Activated CD8-positive, alpha-beta memory T cell treated with anti-CD3 and anti-CD28 coated beads for 36 hours (primary cell): ENCODE results near the gene GRID1. TPM values are rescaled to one million over a fixed set of nuclear protein-coding genes. Genes with fewer than 3 reads are reported as not detected.

Experiments
- CTCF ChIA-PET: fragments of 350-600 bp; sonication (Branson Sonifier 250); formaldehyde crosslinking; loops from one replicate; lab custom pipeline; 2021; ENCODE audit warnings: antibody characterized with exemption; lab: Charles Lee
- POLR2A ChIA-PET: fragments of 350-600 bp; sonication (Branson Sonifier 250); formaldehyde crosslinking; loops from one replicate; lab custom pipeline; 2021; ENCODE audit warnings: antibody characterized with exemption; lab: Charles Lee
- total RNA-seq, 2 experiments: library from RNA; stranded (reverse); gene quantifications; one replicate each; pipeline ENCODE4 v1.2.3, GENCODE V29; 2021

The GRID1 gene
- total RNA-seq, 2 experiments from 2014 or later: not detected

DNA sequence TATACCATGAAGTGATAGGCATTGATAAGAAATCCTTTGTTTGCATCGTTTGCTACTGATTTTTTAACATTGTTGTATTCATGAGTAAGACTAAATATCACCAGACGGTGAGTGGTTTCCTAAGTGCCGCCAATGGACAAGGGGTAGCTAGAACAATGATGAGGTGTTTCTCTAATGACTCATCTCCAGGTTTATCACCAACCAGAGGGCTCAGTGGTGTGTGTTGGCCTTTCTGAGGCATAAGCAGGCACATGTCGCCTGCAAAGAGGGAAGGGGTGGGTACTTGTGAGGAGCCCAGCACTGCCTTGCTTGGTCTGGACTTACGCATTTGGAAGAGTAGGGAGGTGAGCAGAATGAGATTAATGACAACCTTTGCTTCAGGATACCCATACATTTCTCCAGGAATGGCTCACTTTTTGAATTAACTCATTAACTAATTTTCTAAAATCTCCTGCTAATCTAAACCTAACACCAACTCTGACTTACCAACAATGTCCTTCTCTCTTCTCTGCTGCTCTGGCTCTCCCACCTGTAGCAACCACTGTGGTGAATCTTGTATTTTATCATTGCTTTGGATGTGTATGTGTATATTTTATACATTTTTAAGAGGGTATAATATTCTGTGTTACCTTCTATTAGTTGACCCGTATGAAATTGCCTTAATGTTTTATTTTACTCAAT lies 722.6 kb downstream of the GRID1 start:
- ChIA-PET POLR2A (no interaction called here), CTCF (no interaction called here)

DNA sequence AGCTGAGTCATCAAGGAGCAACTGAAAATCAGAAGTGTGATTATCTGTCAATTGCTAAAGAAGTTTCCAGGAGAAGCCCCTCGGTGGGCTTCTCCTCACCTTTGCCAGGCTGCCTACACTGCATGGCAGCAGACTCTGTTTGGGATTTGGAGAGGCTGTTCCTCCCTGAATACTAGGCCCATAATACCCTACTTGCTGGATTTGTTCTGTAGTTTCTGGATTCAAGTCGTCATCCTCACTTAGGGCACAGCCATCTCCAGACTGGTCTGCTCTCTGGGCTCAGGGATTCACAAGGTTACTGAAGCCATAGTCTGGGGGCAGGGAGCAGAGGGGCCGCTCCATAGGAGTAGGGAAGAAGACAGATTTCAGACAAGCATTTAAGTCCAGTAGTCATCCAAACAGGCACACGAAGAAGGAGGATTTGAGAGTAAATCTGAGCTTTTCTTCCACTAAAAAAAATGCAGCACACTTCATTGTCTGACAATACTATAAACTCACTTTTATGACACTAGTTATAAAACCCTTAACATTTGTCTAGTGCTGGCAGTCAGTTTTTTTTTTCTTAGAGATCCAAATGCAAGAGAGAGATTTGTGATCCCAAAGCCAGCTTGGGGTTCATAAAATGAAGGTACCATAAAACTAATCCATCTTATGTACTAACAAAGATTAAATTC lies 723.3 kb downstream of the GRID1 start:
- ChIA-PET POLR2A (no interaction called here), CTCF (no interaction called here)

DNA sequence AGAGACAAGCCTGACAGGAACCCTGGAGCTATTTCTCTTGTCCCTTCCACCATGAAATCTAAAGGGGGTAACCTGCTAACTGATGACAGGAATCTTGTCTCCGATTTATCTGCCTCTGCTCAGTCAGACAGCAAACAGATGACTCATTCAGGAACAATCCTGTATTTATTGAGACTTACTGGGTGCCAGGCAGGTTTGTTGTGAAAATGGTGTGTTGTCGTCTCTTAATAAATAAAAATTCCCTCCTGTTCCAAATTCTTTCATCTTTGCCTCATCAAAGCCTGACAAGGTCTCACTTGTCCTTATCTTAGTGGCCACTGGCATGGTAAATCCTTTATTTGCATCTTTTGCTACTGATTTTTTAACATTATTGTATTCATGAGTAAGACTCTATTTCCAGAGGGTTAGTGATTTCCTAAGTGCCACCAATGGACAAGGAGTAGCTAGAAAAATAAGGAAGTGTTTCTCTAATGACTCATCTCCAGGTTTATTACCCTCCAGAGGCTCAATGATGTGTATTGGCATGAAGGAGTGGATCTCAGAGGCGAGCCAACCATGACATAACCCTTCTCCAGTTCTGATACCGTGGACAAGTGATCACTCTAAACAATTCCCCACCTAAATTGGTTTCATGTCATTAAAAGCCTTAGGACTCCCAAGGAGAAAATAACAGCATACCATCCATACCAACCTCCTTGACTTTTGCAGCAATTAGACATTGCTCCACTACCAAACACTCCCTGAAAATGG lies 724.0 kb downstream of the GRID1 start:
- ChIA-PET POLR2A (no interaction called here), CTCF (no interaction called here)

DNA sequence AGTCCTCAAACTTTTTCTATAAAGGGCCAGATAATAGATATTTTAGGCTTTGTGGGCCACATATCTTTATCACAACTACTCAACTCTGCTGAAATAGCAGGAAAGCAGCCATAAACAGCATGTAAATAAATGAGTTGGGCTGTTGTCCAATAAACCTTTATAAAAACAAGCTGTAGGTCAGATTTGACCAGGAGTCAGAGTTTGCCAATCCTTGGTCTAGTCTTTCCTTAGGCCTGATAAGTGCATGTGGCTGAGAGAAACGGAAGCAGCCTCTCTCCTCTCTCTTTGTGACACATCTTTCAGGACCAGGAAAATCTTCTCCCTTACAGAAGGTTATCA lies 724.5 kb downstream of the GRID1 start:
- ChIA-PET CTCF (no interaction called here), POLR2A (no interaction called here)

DNA sequence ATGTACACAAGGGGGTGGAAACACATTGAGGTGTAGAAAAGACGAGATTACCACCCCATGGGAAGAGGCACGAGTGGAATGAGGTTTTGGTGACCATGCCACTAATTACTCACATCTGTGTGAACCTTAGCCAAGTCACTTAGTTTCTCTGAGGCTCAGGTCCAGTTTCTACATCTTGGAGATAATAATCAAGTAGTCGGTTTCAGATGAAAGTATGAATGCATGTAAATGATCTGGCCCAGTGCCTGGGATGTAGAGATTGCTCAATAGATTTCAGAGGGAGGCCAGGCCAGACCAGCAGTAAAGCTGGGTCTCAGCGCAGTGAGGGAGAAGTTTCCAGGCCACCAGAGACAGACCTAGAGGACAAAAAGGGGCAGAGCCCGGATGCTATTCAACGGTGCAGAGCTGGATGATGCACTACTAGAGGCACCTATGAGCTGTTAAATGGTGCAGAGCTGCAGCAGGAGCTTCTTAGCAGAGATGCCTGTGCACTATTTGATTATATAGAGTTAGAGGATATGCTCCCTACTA lies 725.1 kb downstream of the GRID1 start:
- POLR2A ChIA-PET: no interaction called here
- CTCF ChIA-PET: no interaction called here

DNA sequence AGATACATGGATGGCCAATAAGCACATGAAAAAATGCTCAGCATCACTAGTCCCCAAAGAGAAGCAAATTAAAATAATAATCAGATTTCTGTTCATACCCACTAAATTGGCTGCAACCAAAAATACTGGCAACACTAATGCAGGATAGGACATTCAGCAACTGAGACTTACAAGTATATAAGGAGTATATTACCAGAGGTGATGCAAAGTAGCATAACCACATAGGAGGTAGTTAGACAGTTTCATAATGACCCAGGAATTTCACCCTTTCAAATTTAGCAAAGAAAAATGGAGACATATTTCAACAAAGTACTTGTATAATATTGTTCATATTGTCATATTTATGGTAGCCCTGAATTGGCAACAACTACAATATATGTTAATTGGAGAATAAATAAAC lies 727.8 kb downstream of the GRID1 start:
- ChIA-PET CTCF (no interaction called here), POLR2A (no interaction called here)

DNA sequence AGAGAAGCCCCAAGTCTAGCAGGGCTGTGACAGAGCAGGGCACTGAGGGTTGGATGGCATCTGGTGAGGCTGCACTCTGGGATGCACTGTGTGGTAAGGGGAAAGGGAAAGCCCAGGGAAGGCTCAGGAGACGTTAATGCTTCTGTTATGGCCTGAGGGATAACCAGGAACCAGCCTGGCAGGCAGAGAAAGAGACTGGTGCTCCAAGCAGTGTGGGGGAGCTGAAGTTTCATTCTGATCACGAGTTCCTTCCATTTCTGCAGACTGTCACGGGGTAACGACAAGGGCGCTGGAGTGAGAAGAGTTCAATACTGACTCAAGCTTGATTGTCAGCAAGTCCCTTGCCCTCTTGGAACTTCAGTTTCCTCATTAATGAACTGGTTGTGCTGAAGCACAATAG lies 730.9 kb downstream of the GRID1 start:
- ChIA-PET POLR2A (no interaction called here), CTCF (no interaction called here)

DNA sequence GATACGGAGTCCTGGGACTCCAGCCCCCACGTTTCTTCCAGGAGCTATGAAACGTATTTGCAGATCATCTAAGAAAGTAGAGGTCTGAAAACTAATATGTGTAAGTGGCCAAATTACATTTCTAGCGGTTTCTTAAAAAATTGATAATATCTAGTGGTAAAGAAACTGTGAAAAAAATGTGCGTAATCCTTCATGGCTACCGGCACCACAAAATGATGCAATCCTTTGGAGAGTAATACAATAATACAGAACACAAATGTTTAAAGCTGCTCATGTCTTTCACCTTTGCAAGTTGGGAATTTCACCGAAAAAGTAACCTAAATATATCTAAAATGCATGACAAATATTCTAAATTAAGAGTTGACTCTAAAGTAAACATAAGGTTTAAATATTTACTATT lies 742.1 kb downstream of the GRID1 start:
- CTCF ChIA-PET: no interaction called here
- POLR2A ChIA-PET: no interaction called here

DNA sequence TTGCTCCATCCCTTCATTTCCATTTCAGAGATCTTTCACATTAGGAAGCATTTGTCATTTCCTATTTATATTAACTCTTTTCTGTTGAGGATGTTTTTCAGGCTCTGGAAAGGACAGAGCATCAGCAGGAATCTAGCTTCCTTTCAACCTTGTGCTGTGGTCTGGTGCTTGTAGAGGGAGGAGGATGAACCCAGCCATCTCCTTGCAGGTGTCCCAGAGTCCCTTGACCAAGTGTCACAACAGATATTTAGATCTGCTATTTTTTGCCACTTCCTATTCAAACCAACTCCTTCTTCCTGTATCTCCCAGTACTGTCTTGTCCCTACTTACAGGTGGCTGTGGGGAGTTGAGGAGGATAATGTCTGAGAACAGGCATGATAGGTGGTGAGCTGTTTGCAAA lies 742.8 kb downstream of the GRID1 start:
- CTCF ChIA-PET: no interaction called here
- POLR2A ChIA-PET: no interaction called here

DNA sequence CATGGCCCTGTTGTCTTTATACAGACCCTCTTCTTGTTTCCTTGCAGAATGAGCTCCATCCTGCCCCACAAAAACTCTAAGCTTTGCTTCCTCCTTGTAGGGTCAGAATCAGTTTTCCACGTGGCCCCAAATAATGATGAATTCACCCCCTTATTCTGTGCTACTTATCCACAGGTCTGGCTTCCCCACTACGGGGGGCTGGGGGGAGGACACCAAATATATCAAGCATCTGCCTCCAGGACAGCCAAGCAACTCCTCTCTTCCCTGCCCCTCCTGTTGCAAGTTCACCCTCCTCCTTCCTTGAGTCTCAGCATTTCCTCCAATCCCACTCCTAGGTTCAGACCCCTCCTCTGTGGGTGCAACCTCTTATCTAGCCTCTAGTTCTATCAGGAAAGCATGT lies 743.3 kb downstream of the GRID1 start:
- CTCF ChIA-PET: no interaction called here
- POLR2A ChIA-PET: no interaction called here

DNA sequence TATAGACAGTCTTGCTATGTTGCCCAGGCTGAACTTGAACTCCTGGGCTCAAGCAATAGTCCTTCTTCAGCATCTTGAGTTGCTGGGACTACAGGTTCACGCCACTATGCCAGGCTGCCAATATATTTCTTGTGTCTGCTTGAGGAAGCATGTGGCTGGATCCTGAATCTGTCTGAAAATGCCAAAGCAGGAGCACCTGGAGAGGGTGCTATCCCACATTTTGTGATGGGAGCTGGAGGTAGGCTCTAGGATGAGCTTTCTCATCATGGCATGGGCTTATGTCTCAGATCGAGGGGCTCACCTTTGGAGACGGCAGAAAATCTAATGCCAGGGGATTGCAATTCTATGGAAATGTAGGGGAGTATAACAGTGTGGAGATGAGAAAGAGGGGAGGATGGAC lies 744.2 kb downstream of the GRID1 start:
- ChIA-PET CTCF (no interaction called here), POLR2A (no interaction called here)

DNA sequence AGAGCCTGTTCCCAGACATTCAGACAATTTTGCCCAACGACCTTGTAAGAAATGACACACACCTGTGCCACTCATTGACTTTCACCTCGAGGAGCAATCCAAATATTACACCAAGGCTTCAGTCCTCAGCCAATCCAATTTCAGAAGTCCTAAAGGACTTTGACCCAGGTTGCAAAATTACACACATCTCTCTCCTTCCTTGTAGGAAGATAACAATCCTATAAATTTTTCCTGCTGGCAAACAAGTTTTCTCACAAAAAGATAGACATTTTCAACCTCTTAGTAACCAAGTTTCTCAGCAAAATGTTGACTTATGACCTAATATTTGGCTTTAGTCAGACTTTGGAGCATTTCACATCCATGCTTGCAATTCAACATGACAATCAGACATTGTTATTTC lies 745.0 kb downstream of the GRID1 start:
- ChIA-PET POLR2A (no interaction called here), CTCF (interaction anchor here (0.6 kb wide), 1 partner anchor 841 kb away, joined by 3 read pairs; no protein-coding TSS in a partner anchor)

DNA sequence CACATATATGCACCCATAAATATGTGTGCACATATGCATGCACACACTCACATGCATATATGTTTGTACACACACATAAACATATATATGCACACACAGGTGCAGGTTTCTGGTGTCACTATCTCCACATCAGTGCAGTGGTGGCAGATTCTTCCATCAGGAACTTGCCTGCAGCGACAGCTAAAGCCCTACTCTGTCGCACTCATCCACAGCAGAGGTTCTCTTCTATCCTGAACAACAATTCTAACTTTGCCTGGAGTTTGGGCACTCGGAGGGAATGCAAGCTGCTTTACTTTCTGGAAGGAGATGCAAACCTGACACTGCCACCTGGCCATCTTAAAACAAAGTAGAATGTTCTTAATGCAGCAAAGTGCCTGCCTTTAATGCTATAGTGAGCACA lies 745.8 kb downstream of the GRID1 start:
- POLR2A ChIA-PET: no interaction called here
- CTCF ChIA-PET: interaction anchor here (0.6 kb wide), 1 partner anchor 841 kb away, joined by 3 read pairs; no protein-coding TSS in a partner anchor

DNA sequence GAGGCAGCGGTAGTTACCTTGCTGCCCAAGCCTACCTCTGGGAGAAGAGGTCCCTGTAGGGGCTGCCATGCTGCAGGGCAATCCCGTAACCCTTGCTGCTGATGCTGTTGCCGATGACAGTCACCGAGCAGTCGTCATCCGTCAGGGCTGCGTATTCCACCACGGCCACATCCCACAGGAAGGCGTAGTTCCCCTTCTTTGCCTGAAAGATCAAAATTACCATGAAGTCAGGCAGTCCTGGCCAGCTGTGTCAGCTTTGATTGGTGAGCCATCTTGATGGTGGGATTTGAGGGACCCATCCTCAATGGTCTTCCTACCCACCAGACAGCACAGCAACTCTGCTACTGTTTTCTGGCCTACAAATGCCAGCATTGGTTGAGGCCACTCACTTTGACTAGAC lies 746.8 kb downstream of the GRID1 start:
- ChIA-PET CTCF (no interaction called here), POLR2A (no interaction called here)

DNA sequence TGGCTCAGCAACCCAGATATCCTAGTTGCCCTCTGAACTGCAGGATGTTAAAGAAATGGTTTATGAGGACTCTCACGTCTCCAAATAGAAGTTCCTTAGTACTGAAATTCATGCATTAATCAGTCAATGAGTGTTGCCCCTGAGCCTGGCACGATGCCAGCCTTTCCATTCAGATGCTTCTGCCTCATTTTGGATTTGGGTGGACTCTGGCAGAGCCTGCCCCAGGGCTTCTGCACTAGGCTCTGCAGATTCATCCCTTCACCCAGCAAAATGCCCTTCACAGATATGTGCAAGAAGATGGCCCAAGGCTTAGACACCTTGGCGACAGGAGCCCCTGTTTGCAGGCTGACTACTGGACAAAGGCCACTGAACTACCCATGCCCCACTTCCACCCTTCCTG lies 747.8 kb downstream of the GRID1 start:
- CTCF ChIA-PET: no interaction called here
- POLR2A ChIA-PET: no interaction called here

DNA sequence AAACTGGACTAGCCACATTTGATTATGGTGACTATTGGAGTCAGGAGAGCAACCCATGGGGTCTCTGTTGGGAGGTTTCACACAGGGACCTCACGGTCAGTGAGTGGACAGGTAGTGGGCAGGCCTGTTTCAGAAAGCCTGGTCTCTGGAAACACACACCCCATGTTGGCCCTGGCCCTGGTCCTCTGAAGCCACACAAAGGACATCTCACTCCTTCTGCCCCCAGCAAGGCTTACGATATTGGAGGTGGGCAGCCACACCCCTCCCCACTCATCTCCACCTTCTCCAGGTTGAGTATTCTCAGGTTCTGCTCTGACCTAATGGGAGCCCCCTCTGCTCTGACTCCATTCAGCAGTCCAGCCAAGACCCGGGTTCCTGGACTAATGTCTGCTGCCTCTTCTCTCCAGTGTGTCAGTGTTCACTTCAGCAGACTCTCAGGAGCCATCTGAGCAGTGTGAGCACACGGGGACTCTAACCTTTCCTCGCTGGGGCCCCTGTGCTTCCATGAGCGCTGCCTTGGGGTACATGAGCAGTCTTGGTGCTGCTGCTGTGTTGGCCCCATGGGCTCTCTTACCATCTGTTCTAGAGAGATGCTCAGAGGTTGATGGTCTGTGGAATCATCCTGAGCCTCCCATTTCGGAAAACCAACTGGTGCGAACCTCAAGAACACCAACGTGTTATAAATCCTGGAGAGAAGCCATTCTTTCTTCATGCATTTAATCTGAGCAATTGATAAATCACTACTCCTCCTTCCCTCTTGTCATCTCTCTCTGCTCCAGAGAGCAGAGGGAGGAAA lies 748.6 kb downstream of the GRID1 start:
- ChIA-PET POLR2A (no interaction called here), CTCF (no interaction called here)

DNA sequence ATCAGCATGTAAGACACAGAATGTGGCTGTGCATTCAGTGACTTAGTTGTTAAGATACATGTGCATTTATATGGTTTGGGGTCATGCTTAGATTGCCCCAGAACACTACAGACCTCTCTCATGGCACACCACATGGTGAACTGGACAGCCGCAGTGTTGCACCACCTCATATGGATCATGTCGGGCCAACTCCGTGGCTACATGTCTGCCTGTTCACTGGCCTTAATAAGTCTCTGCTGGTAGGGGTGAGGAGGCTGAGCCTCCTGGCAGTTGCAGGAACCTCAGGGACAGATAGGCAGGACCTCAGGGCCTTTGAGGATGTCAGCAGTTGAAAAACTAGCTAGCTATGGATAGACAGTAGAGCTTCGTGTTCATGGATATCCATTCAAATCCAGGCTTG lies 751.0 kb downstream of the GRID1 start:
- CTCF ChIA-PET: no interaction called here
- POLR2A ChIA-PET: no interaction called here

DNA sequence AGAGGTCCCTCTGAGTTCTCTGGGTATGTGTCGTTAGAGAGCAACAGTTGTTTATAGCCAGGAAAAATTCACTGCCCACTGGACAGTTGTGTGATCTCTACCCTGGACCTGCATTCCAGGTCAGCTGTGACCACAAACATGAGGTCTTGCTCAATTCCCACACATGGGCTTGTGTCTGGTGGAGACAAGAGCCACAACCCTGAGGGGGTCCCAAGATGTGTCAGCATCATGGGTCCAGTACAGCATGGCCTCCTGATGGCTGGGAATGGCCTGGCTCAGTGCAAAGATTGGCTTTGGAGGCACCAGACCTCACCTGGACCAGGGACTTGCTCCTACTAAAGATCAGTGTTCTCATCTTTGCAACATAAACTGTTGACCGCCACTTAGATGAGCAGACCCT lies 751.6 kb downstream of the GRID1 start:
- POLR2A ChIA-PET: no interaction called here
- CTCF ChIA-PET: no interaction called here

DNA sequence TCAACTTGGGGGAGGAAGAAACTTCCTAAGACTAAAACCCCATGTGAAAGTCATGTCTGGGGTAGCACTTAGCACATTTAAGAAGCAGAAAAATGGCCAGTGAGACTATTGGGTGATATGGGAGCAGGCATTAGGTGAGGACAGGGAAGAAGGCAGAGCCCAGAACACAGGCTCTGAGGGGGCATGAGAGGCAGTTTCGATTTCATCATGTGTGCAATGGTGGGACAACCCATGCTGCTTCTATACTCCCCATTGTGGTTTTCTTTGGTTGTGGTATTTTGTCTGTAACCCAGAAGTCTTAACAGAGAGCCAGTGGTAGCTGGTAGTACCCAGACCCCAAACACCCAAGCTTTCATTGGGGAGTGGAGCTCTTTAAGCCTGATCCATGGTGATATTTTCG lies 752.0 kb downstream of the GRID1 start:
- ChIA-PET CTCF (no interaction called here), POLR2A (no interaction called here)

DNA sequence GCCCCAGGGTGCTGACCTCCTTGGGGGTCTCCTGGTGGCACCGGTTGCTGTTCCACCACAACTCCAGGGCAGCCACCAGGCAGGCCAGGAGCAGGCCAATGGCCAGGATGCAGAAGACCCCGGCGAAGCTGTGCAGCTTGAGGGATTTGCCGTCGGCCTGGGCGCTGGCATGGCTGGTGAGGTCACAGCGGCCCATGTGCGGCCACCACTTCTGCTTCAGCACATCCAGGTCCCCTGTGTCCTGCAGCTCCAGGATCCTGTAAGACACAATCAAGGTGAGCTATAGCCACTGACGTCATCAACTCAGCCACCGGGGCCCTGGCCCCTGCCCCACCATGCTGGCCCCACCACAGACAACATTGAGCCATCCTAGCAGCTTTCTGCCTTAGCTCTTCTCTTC lies 753.2 kb downstream of the GRID1 start:
- POLR2A ChIA-PET: no interaction called here

More for the DNA sequence above, 753.2 kb downstream of the GRID1 start:
- CTCF ChIA-PET: no interaction called here
